Germinal center (tissue), 1 donor: ENCODE measurements around the gene TSEN15.
A peak's percentile ranks its signal among the peaks of the same experiment; 100 is the strongest.

ENCODE experiments used
- DNase-seq: peaks from one replicate; pipeline ENCODE4 v3.0.0; 2012; ENCODE audit warnings: mixed read lengths, low spot score

The TSEN15 gene

GRCh38 chr1:184101571-184101970 lies 50.0 kb downstream of the TSEN15 start:
- DNase-seq: no peak

DNA sequence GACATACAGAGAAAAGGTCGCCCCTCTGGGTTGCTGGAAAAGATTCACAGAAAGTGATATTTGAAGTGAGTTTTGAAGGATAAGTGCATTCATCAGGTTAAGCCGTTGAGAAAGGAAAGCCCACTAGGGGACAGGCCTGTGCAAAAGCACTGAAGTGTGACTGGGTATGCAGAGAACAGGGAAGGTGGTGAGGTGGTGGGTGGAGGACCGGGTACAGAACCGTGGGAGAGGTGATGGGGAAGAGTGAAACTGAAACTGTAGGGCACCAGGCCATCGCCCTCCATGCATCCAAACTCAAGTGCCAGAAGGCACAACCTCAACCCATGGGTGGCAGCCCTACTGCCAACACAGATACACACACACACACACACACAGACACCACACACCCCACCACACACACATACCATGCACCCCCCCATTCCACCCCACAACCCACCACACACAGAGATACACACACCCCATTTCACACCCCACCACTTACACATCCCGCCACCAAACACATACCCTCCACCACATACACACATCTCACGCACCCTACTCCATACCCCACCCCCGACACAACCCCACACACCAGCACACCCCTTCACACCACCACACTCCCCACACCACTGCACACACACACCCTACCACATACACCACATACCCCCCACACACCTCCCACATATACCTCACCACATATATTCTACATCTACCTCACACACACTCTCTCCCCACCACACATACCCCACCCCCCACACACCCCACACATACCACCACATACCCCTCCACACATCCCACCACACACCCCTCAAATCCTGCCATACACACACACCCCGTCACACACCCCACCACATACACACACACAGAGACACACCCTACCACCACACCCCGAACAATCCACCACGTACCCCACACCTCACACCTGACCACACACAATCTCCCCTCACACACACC lies 59.0 kb downstream of the TSEN15 start:
- peak; percentile 2 for DNase-seq

DNA sequence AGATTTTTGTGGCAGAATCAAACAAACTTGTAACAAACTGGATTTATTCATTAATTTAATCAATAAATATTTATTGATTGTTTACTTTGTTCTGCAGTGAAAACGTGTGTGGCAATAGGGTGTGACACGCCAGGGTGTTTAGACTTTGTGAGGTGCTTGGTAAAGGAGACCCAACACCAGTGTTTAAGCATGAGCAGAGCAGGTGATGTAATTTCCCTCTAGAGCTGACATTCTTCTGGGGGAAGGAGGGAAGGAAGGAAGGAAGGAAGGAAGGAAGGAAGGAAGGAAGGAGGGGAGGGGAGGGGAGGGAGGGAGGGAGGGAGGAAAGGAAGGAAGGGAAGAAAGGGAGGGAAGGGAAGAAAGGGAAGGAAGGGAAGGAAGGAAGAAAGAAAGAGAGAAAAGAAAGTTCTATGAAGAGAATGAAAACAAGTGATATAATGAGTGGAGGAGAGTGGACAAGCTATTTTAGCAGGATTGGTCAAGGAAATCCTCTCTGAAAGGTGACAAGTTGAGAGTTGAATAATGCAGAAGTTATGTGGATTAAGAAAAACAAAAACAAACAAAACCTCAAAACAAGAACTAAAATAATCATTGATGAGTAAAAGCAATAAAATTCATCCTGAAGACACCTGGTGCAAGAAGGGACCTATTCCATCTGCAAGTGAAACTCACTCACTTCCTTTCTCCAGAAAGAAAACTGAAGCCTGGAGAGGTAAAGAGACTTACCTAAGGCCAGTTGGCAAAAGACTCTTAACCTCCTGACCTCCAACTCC lies 60.8 kb downstream of the TSEN15 start:
- no peak for DNase-seq

GRCh38 chr1:184113251-184113650 lies 61.7 kb downstream of the TSEN15 start:
- DNase-seq: no peak

- no peak for DNase-seq
These were observed 63.4 kb downstream of the TSEN15 start for GRCh38 chr1:184114818-184115398.

- DNase-seq: no peak
These were observed 64.8 kb downstream of the TSEN15 start for GRCh38 chr1:184116287-184116686.

DNA sequence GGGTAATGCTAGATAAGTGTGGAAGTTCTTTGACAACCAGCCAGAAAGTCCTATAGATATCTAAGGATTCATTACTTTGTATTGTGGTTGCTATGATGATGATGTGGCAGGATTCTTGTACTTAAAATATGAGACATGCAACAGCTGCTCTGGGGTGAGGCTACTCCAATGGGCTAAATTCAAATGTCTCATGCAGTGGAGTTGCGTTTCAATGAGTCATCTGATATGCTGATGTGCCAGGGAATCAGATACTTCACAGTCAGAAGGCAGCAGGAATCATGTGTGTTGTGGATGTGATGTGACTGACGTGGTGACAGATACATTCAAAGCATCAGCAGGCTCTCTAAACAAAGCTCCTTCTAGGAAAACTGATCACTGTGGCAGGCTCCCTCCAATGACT lies 66.5 kb downstream of the TSEN15 start:
- DNase-seq: no peak
